Thyroid gland (tissue), 4 donors: ENCODE data around the gene JMY.

Source experiments
- CTCF ChIP-seq, 6 experiments: fragments of 200-600 bp in 3 of 6; fragments of 450-650 bp in 3 of 6; sonication (generic) in 3 of 6; IDR thresholded peaks; one replicate each; pipeline ENCODE4 v1.5.1; 2016 to 2019; ENCODE audit warnings: antibody characterized with exemption in 6 of 6, mild to moderate bottlenecking in 2 of 6, inconsistent platforms in 1 of 6, moderate library complexity in 1 of 6
- POLR2A ChIP-seq, 2 donors: fragments of 450-650 bp; IDR thresholded peaks; one replicate each; pipeline ENCODE4 v1.6.1; 2017; ENCODE audit warnings: antibody characterized with exemption in 2 of 2, mild to moderate bottlenecking in 2 of 2, moderate library complexity in 1 of 2

DNA sequence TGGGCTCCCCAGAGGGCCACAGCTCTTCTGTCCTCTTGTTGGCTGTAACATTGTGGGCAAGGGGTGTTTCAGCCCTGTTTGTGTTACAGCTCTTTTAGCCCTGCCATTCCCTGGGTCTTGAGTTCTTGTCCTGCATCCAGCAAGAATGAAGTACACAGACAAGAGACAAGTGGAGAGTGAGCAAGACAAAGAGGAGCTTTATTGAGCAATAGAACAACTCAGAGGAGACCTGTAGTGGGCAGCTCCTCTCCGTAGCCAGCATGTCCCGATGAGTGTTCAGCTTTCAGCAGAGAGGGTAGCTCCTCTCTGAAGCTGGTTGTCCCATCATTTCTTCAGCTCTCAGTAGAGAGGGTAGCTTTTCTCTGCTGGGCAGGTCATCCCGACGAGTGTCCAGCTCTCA lies 22.9 kb downstream of the JMY start:
- TF ChIP-seq POLR2A (IDR thresholded peaks at IDR 0.05) (no peak), CTCF (IDR thresholded peaks at IDR 0.05) (no peak)
